ENCODE data around the gene PCBP2. TPM values are rescaled to one million over a fixed set of nuclear protein-coding genes. Genes with fewer than 3 reads are reported as not detected.

The PCBP2 gene
- total and polyA plus RNA-seq, 2 experiments from 2014 or later = 114 to 326 TPM

- Histone ChIP-seq H3K4me1 (ENCODE audit: low read depth) (peaks cover 7% of the 10 kb centered on the region), H3K4me3 (no peak overlapping the region), H3K27ac (no peak overlapping the region), H3K9me3 (ENCODE audit: low read depth) (no peaks in the 10 kb centered on the region), H3K27me3 (no peaks in the 10 kb centered on the region), H3K36me3 (peaks cover 5% of the 10 kb centered on the region)
- TF ChIP-seq CTCF (IDR thresholded peaks at IDR 0.05; ENCODE audit: low read depth, low read length) = no peak
- DNase-seq (ENCODE audit: low read depth in 1 of 2, low spot score in 1 of 2) = no peak
Observed at GRCh38 chr12:53505555-53506449, 53.9 kb downstream of the PCBP2 start.

GRCh38 chr12:53506450-53506785 is 54.5 kb downstream of the PCBP2 start:
- H3K36me3 ChIP-seq = peaks cover 5% of the 10 kb centered on the region
- no peak overlapping the region for H3K4me3 ChIP-seq
- H3K27ac ChIP-seq = no peak overlapping the region
- no peak for DNase-seq (ENCODE audit: low read depth in 1 of 2, low spot score in 1 of 2)
- no peaks in the 10 kb centered on the region for H3K9me3 ChIP-seq (ENCODE audit: low read depth)
- H3K4me1 ChIP-seq (ENCODE audit: low read depth) = peaks cover 7% of the 10 kb centered on the region
- no peak for TF ChIP-seq CTCF (IDR thresholded peaks at IDR 0.05; ENCODE audit: low read depth, low read length)
- no peaks in the 10 kb centered on the region for H3K27me3 ChIP-seq

GRCh38 chr12:53506881-53507602 is 55.1 kb downstream of the PCBP2 start, which contains the start of gene NPFF:
Gene NPFF (minus strand): TSS chr12:53507484. CDS start chr12:53507474, 10 bp downstream.
- no peak within 1 kb of the TSS for H3K4me3 ChIP-seq
- TF ChIP-seq CTCF (IDR thresholded peaks at IDR 0.05; ENCODE audit: low read depth, low read length) = no peak
- DNase-seq (ENCODE audit: low read depth in 1 of 2, low spot score in 1 of 2) = no peak
- H3K4me1 ChIP-seq (ENCODE audit: low read depth) = peaks cover under 1% of the 10 kb centered on the region
- H3K27ac ChIP-seq = no peak within 1 kb of the TSS
- H3K27me3 ChIP-seq = no peaks in the 10 kb centered on the region
- no peaks in the 10 kb centered on the region for H3K9me3 ChIP-seq (ENCODE audit: low read depth)
- peaks cover 5% of the 10 kb centered on the region for H3K36me3 ChIP-seq

GRCh38 chr12:53507603-53507885 is 55.6 kb downstream of the PCBP2 start:
- Histone ChIP-seq H3K4me1 (ENCODE audit: low read depth) (no peaks in the 10 kb centered on the region), H3K9me3 (ENCODE audit: low read depth) (no peaks in the 10 kb centered on the region), H3K27ac (no peak overlapping the region), H3K27me3 (no peaks in the 10 kb centered on the region), H3K36me3 (peaks cover 5% of the 10 kb centered on the region), H3K4me3 (no peak overlapping the region)
- DNase-seq (ENCODE audit: low read depth in 1 of 2, low spot score in 1 of 2) = no peak
- no peak for TF ChIP-seq CTCF (IDR thresholded peaks at IDR 0.05; ENCODE audit: low read depth, low read length)

GRCh38 chr12:53508534-53509170 is 56.8 kb downstream of the PCBP2 start:
- no peak overlapping the region for H3K27ac ChIP-seq
- peak; percentile 84 to 87 for DNase-seq (ENCODE audit: low read depth in 1 of 2, low spot score in 1 of 2)
- no peaks in the 10 kb centered on the region for H3K4me1 ChIP-seq (ENCODE audit: low read depth)
- peaks cover 10% of the 10 kb centered on the region for H3K36me3 ChIP-seq
- H3K9me3 ChIP-seq (ENCODE audit: low read depth) = no peaks in the 10 kb centered on the region
- TF ChIP-seq CTCF (IDR thresholded peaks at IDR 0.05; ENCODE audit: low read depth, low read length) = peak; percentile 93
- H3K27me3 ChIP-seq = no peaks in the 10 kb centered on the region
- H3K4me3 ChIP-seq = no peak overlapping the region

Data from cardiac muscle cell (in vitro differentiated cells and primary cell).